Measurements from ENCODE around the gene FAM114A1.

DNA sequence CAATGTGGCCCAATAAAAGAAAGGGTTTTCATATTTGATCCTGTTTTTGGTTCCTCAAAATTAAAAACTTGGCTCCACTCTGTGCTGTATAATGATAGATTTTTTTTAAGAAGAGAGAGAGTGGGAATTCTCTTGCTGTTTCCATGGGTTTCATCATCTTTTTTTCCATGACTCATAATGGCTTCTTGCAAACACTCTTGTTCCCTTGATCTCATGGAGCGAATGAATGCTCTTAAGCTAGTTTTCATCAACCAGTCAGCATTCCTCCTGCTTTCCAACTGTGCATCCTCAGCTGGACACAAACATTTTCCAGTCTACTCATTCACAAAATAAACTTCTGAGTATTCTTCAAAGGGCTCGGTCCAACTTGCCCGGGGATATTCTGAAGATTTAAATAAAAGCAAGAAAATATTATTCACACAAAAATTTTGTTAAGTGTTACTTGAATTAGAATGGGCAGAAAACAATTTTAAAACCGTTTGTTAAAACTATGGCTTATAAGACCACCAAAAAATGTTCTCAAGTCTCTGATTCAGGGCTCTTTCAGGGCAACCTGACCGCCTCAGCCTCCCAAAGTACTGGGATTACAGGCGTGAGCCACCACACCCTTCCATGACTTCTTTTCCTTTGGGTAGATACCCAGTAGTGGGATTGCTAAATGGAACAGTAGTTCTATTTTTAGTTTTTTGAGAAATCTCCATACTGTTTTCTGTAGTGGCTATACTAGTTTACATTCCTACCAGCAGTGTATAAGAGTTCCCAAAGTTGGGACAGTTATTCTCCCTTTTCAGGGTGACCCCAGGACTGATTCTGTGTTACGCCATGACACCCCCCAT lies 99.9 kb downstream of the FAM114A1 start:
- TF ChIP-seq POLR2A (IDR thresholded peaks at IDR 0.05) = peak; percentile 43
- TF ChIP-seq, protein P1, sequence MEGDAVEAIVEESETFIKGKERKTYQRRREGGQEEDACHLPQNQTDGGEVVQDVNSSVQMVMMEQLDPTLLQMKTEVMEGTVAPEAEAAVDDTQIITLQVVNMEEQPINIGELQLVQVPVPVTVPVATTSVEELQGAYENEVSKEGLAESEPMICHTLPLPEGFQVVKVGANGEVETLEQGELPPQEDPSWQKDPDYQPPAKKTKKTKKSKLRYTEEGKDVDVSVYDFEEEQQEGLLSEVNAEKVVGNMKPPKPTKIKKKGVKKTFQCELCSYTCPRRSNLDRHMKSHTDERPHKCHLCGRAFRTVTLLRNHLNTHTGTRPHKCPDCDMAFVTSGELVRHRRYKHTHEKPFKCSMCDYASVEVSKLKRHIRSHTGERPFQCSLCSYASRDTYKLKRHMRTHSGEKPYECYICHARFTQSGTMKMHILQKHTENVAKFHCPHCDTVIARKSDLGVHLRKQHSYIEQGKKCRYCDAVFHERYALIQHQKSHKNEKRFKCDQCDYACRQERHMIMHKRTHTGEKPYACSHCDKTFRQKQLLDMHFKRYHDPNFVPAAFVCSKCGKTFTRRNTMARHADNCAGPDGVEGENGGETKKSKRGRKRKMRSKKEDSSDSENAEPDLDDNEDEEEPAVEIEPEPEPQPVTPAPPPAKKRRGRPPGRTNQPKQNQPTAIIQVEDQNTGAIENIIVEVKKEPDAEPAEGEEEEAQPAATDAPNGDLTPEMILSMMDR (IDR thresholded peaks at IDR 0.05) = no peak

Data from right lobe of liver (tissue), 4 donors.